GM21381 (cell line): Measurements from ENCODE around the gene VEPH1.

Experiments
- ATAC-seq: cut with Tn5 transposase; IDR thresholded peaks from one replicate; pipeline ENCODE4 v1.9.1; 2021; ENCODE audit warnings: mild to moderate bottlenecking, moderate library complexity; ENCODE audit not compliant: unreplicated experiment

The VEPH1 gene

GRCh38 chr3:157438194-157438730 is 65.0 kb downstream of the VEPH1 start:
- ATAC-seq: no peak

DNA sequence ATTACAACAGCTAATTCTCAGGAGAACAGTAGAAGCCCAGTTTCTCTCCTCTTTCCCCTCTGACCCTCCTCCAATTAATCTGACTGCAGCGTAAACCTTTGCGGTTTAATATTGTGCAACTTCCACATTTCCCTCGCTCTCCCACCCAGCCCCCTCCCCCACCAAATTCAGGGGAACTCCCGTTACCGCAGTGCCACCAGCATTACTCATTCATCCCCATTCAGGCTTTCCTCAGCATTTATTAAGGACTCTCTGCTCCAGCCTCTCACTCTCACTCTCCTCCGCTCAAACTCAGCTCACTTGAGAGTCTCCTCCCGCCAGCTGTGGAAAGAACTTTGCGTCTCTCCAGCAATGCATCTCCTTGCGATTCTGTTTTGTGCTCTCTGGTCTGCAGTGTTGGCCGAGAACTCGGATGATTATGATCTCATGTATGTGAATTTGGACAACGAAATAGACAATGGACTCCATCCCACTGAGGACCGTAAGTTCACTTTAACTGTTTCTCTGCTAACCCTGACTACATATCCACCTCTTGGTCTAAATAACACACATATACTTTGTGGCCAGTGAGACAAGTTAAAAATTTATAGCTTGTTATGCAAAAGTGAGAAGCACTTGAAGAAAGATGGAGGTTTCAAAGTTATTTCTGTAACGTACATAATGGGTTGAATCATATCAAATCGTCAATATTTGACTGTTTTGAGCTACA is 66.5 kb downstream of the VEPH1 start, which contains the start of gene PTX3:
Gene PTX3 (plus strand): TSS at position 268 of the 709 bp plus-strand sequence. CDS start 84 bp downstream, at position 352.
- ATAC-seq: no peak

DNA sequence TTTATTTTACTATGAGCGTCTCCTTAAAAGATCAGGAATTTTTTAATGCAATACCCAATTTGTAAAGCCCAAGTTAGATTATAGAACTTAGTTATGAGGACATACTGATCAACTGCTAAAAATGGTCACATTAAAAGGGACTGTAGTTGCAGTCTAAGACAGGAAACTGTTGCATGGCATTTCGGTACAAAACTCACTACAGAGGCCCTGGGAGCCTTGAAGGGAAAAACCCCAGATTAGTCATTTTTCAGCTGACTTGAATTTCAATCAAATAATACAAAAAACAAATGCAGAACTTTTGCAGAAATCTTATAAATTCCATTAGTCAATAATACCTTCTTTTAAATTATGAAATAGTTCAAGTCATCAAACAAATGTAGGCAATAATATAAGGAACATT is 73.5 kb downstream of the VEPH1 start:
- no peak for ATAC-seq

DNA sequence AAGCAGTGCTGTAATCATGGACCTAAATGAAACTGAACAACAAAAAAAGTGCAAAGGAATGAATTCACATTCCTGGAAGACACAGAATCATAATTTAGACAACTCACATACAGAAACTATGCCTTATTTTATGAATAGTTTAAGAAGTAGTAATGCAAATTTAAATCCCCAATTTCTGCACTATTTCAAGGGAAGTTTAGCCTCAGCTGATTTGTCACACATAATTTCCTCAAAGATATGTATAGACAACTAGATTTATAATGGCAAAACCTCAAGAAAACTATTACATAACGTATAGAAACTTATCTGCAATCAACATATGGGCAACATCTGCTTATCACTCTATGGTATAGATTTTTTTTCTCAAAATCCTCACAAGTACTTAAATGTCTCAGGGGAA is 74.4 kb downstream of the VEPH1 start:
- ATAC-seq: no peak

- ATAC-seq: no peak
Measured at GRCh38 chr3:157427901-157428300, 75.3 kb downstream of the VEPH1 start.

DNA sequence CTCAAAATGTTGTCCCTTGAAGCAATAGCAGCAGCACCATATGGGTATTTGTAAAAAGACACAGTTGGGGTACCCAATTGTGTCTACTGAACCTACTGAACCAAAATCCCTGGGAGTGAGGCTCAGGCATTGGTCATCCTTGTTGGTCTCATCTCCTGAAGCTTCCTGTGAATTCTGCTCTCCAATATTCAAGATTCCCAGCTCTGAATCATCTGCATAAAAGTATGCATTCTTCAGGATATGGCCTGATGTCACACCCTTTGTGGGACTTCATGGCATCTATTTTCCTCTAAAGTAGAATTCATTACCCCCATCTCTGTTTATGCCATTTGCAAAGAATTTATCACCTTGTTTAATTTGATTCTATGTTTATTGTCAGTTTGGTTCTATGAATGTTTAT is 79.9 kb downstream of the VEPH1 start:
- no peak for ATAC-seq

DNA sequence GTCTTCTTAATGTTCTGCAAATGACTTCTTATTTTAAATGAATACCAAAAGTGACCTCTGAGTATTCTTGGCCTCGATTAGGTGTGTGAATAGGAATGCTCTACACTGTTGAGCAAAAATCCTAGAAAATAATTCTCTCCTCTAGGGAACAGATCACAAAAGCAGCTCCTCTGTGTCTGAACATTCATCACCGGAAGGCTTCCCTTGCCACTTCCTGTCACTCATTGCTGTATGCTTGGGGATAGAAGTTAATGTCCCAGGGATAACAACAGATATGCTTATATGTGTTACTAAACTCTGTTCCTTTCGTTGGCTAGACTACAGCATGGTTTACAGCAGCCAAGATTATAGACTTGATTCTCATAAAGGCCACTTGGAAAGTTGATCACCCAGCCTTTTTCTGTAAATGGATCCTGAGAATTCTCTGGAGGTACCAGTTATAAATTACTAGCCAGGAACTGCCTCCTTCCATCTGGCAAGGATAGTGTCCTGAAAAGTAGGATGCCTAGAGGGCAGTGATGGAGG is 82.5 kb downstream of the VEPH1 start:
- ATAC-seq: no peak

DNA sequence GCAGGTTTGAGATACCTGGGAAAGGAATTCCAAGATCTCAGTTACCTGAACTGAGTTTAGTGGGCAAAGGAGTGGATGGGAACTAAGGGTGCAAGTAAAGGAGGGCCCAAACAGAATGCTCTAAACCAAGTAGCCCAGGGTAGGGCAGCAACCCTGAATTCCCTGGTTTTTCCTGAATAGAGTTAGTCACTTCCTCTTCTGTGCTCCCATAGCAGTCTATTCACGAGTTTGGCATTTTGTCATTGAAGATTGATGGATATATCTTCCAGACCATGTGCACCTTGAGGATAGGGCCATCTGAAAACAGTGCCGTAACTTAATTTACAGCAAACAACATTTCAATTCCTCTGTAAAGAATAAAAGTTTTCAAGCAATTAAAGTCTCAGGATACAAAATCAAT is 85.1 kb downstream of the VEPH1 start:
- no peak for ATAC-seq

DNA sequence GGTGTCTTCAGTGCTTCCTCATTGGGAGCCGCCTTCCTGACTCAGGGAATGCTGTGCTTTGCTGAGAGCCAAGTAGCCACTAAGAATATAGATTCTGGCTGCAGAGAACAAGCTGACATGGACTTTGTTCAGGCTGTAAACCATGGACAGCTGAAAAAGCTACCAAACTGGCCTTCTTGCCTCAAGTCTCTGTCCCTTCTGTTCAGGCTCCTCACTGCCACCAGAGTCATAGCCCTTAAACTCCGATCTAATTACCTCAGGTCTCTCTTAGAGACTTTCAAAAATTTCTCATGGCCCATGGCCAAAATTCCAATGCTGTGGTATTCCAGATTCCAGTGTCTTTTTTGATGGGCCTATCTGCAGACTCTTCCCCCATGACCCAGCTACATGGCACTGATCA is 86.0 kb downstream of the VEPH1 start:
- no peak for ATAC-seq

- ATAC-seq: no peak
Measured at GRCh38 chr3:157416347-157417087, 86.7 kb downstream of the VEPH1 start.

- ATAC-seq: no peak
Measured at GRCh38 chr3:157414861-157415260, 88.4 kb downstream of the VEPH1 start.

DNA sequence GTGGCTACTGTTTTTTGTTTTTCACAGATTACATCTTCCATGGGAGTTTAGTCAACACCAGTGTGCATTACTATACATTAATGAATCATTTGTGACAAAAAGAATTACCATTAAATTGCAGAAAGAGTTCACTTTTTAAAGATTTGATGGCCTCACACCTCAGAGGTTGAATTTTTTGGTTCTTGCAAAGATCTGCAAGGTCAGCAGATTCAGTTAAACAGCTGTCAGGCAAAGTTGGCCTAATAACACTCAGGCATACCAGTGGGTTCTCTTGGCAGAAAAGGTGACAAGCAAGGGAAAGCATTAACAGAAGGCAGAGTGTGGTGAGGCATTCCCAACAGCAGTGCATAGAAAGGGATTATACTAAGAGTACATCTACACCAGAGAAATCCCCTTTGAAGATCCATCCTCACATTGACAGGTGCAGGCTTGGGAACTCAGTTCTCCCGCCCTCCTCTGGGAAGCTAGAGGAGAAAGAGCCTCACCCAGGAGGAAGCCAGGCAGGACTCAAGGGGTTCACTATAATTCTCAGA is 90.8 kb downstream of the VEPH1 start:
- no peak for ATAC-seq

- ATAC-seq: no peak
Measured at GRCh38 chr3:157410945-157411344, 92.3 kb downstream of the VEPH1 start.

GRCh38 chr3:157409516-157409915 is 93.7 kb downstream of the VEPH1 start:
- ATAC-seq: no peak

DNA sequence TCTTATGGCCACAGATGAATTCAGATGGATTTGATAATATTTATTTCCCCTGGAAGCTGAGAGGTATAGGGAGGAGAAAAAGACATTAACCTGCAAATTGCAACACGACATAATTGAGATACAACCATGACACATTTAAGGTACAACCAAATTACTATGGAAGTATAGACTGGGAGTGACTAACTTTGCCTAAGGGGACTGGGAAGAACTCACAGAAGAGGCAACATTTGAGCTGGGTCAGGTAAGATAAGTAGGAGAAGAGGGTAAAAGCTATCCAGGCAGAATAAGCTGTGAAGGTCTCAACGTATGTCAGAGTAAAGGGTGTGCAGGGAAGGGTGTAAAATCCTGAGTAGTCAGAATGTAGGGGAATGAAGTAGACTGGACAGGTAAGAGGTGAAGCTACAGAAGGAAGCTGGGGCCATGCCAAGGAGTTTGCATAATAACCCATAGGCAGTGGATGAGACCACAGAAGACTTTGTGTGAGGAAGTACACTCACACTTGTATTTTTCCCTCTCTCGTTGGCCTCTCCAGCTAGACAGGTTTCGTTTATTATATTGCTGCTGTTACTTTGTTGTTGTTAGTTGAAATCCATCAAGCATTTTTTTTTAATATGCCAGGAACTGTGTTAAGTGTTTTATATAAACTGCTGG is 94.6 kb downstream of the VEPH1 start:
- ATAC-seq: no peak

- no peak for ATAC-seq
Measured at GRCh38 chr3:157407769-157408168, 95.4 kb downstream of the VEPH1 start.

- ATAC-seq: no peak
Measured at GRCh38 chr3:157406394-157406793, 96.8 kb downstream of the VEPH1 start.

GRCh38 chr3:157405457-157405856 is 97.8 kb downstream of the VEPH1 start:
- ATAC-seq: no peak

DNA sequence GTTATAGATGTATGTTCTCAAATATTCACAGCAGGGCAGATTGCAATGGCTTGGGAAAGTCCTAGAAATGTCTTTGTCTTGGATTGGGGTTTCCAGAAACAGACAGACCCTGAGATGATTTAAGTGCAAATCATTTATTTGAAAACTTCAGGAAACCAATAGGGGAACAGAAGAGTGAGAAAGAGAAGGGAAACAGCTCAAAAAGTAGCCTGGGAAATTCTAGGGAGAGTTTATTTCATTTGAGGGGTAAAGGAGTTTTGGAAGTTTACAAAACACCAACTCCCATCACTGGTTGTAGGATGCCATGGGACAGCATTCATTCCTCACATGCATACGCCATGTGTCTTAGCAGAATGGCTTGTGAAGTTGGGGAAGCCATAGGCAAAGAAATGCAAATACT is 98.8 kb downstream of the VEPH1 start:
- no peak for ATAC-seq

DNA sequence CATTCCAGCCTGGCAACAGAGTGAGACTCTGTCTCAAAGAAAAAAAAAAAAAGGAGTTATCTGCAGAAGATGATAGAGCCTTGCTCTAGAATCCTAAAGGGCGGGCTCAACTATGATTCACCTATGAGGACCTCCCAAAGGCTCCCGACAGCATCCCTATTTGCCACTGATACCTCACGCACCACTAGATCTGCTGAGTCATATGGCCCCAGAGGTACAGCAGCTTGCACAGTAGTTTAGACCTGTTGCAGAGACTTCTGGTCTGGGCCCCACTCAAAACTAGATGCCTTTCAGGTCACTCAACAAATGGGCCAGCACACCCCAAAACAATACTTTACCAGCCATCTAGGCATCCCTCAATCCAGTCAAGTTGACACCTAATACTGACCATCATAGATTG is 104.6 kb downstream of the VEPH1 start:
- ATAC-seq: no peak

- ATAC-seq: no peak
Measured at GRCh38 chr3:157394411-157394810, 108.8 kb downstream of the VEPH1 start.
